ENCODE measurements around the gene SP9. TPM values are rescaled to one million over a fixed set of nuclear protein-coding genes. Genes with fewer than 3 reads are reported as not detected.

Gene SP9
- total RNA-seq, 4 donors from 2014 or later, result not detected

DNA sequence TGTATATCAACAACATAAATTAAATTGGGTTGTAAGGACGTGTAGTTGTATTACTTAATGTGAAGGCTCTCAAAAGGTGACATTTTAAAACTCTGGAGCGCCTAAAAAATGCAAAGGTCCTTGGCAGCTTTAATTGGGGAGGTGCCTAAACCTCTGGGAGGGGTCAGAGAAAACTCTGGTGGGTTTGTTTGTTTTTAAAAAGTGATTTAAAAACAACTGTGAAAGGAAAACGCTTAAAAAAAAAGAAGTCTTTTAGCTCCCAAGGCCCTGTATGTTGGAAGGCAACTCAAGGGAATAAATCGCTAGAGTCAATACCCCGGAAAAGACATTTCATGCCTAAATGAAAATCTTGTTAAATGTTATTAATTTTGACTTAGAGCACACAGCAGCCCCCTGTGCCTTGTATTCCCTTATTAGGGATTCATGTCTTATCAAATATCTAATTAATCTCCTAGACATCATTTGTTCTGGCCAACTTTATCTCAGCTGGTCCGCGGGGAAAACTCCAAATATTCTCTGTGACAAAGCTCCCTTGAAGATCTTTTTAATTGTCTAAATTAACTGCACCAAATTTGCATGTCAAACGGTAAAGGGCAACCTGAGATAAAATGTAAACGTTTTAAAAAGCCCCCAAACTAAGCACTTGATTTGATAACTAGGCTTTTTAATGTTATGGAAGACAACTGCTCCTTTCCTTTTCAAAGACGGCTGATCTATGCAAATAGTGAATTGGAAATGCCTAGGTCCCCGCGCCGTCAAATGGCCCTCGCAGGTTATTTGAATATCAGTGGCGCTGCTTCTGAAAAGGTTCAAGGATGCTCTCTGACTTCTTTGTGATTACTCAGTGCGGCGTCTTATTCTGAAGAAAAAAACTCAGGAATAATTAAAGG, 4.2 kb downstream of the SP9 start:
- Histone ChIP-seq H3K9me3 (no peaks in the 10 kb centered on the region), H3K36me3 (no peaks in the 10 kb centered on the region), H3K4me1 (peaks cover 0 to 22% of the 10 kb centered on the region in 2 donors), H3K27ac (no peak overlapping the region), H3K4me3 (no peak overlapping the region), H3K27me3 (peaks cover 81 to 89% of the 10 kb centered on the region in 2 donors)
- DNase-seq, result no peak
- no peak for TF ChIP-seq POLR2A (IDR thresholded peaks at IDR 0.05)
- TF ChIP-seq CTCF (IDR thresholded peaks at IDR 0.05), result no peak
- intact Hi-C loops (cut with DNase I; ENCODE audit: low total_unique reads), result no loop called here

DNA sequence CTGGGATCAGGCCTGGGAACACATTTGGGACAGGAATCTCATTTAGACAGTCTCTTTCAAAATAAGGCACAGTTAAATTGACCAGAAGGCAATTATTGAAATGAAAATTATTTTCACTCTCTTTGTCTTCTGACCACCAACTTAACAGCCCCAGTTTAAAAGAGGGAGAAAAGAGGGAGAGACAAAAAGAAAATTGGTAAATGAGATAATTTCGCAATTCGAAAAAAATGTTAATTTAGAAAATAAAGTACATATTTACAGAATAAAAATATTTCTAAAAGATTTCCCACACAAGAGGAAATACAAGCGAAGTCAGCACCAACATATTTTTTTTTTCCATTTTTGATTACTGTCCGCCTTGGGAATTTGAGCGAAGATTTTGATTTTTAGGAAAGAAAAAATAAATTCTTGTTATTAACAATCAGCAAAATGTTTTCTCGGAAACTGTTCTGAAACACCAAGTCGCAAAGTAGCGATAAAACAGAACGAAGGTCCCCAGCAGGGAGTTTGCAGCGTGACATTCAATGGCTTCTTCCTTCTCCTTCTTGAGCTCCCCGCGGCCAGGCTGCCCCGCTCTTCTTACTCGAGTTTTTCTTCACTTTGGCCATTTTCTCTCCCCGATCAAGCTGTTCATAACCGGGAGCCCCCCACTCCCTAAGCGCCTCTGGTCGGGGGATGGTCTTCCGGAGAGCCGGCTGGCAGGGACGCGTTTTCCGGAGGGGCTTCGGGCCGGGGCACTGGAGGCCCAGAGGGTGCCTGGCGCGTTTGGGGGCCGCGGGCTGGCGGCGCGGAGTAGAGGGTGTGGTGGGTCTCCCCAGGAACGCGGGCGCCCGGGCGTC, 5.0 kb downstream of the SP9 start:
- Histone ChIP-seq H3K9me3 (no peaks in the 10 kb centered on the region), H3K27ac (no peak overlapping the region), H3K4me1 (peaks cover 0 to 22% of the 10 kb centered on the region in 2 donors), H3K4me3 (no peak overlapping the region), H3K27me3 (peaks cover 77 to 89% of the 10 kb centered on the region in 2 donors), H3K36me3 (no peaks in the 10 kb centered on the region)
- DNase-seq, result no peak
- TF ChIP-seq POLR2A (IDR thresholded peaks at IDR 0.05) (no peak), CTCF (IDR thresholded peaks at IDR 0.05) (no peak)
- intact Hi-C loops (cut with DNase I; ENCODE audit: low total_unique reads), result loop anchor here (5.0 kb wide), 1 partner anchor 937 kb away; no protein-coding TSS in a partner anchor

GRCh38 chr2:174340400-174341292, 5.9 kb downstream of the SP9 start:
- no peak overlapping the region for H3K4me3 ChIP-seq
- TF ChIP-seq CTCF (IDR thresholded peaks at IDR 0.05) (no peak), POLR2A (IDR thresholded peaks at IDR 0.05) (no peak)
- peaks cover 75 to 83% of the 10 kb centered on the region in 2 donors for H3K27me3 ChIP-seq
- no peak for DNase-seq
- no peaks in the 10 kb centered on the region for H3K36me3 ChIP-seq
- no peak overlapping the region for H3K27ac ChIP-seq
- peaks cover 0 to 18% of the 10 kb centered on the region in 2 donors for H3K4me1 ChIP-seq
- H3K9me3 ChIP-seq, result no peaks in the 10 kb centered on the region
- intact Hi-C loops (cut with DNase I; ENCODE audit: low total_unique reads), result loop anchor here (5.0 kb wide), 1 partner anchor 938 kb away; no protein-coding TSS in a partner anchor

DNA sequence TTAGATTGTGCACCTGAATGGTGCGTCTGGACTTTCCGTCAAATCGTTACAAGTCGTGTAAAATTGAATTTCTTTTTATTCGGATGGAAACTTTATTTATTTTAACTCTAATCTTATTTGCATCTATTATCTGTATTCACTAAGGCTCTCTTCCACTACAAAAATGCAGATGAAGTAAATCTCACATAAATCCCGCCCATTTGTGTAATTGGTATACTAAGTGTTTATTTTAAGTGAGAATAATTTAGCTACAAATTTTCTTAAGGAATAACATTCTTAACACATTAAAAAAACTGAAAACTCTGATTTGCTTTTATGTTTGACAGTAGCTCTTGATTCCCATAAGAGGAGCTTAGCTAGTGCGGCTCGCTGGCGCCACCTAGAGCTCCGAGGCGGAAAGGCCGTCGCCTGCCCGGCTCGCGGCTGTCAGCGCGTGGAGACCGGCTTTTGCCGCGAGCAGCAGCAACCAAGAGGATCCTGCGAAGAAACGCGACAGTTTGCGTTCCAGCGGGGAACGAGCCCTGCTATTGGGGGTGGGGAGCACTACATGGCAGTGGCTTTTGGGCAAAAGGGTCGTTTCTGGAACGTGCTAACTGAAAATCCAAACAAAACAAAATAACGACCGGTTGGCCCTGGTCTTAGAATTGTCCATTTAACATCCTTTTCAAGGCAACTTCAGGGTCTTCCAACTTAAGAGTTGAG, 6.7 kb downstream of the SP9 start:
- no peak for TF ChIP-seq POLR2A (IDR thresholded peaks at IDR 0.05)
- peak; percentile 86 to 98 (median 95) for TF ChIP-seq CTCF (IDR thresholded peaks at IDR 0.05)
- peak; percentile 80 to 88 for DNase-seq
- Histone ChIP-seq H3K36me3 (no peaks in the 10 kb centered on the region), H3K4me3 (no peak overlapping the region), H3K9me3 (no peaks in the 10 kb centered on the region), H3K27ac (no peak overlapping the region), H3K27me3 (peaks cover 67 to 77% of the 10 kb centered on the region in 2 donors), H3K4me1 (peaks cover 0 to 13% of the 10 kb centered on the region in 2 donors)
- intact Hi-C loops (cut with DNase I; ENCODE audit: low total_unique reads), result loop anchor here (5.0 kb wide), 1 partner anchor 939 kb away; no protein-coding TSS in a partner anchor
